Kidney capillary endothelial cell (primary cell): Measurements from ENCODE around the gene CWC27.

Experiments used
- DNase-seq: peaks from one replicate; pipeline ENCODE4 v3.0.0-alpha.2; 2018; ENCODE audit warnings: low spot score

Gene CWC27

DNA sequence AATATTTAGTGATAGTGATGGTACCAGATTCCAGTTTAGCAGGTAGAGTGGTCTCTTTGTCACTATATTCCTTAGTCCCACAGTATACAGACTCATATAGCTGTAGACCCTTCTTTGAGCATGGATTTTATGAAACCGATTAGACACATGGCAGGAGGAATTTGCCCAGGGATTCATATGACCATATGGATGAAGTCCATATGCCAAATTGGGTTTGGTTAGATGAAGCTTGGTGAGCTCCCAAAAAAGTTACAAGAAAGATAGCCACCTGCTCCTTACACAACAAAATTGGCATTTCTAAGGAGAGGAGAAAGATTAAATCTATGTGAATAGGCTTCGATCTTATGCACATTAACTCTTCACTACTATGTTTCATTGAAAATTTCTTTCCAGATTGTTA is 211.4 kb downstream of the CWC27 start:
- DNase-seq, result no peak

DNA sequence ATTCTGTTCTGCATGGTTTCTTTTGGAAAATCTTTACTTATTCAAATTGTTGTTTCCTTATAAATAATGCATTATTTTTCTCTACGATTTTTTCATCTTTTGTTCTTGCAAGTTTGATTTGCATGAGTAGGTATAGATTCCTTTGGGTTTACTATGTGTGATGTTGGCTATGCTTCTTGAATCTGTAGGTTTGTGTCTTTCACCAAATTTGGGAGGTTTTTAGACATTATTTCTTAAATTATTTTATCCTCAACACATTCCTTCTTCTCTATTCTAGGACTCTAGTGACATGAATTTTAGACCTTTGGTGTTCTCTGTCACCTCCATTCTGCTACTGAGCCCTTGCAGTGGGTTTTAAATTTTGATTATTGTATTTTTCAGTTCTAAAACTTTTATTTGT is 219.0 kb downstream of the CWC27 start:
- DNase-seq, result no peak

DNA sequence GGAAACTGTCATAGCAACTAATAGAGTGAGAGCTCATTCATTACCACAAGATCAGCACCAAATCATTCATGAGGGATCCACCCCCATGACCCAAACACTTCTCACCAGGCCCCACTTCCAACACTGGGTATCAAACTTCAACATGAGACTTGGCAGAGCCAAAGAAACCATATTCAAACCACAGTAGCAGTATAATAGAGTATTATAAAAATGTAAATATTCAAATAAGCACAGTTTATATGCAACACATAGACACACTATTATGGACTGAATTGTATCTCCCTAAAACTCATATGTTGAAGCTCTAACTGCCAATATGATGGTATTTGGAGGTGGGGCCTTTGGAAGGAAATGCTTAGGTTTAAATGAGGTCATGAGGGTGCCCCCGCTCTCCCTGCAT is 240.5 kb downstream of the CWC27 start:
- DNase-seq, result no peak

DNA sequence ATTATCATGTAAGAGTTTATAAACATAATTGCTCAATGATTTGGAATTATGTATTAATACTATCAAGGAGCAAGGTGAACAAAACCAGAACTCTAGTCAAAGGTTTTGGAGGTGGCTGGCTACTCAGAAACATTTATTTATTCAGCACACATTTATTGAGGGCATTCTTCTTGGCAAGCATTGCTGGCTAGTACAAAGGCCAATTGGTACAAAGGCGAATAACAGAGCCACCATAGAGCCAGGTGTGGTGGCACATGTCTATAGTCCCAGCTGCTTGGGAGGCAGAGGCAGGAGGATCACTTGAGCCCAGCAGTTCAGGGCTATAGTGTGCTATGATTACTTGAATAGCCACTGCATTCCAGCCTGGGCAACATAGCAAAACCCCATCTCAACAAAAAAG is 242.1 kb downstream of the CWC27 start:
- DNase-seq, result no peak

DNA sequence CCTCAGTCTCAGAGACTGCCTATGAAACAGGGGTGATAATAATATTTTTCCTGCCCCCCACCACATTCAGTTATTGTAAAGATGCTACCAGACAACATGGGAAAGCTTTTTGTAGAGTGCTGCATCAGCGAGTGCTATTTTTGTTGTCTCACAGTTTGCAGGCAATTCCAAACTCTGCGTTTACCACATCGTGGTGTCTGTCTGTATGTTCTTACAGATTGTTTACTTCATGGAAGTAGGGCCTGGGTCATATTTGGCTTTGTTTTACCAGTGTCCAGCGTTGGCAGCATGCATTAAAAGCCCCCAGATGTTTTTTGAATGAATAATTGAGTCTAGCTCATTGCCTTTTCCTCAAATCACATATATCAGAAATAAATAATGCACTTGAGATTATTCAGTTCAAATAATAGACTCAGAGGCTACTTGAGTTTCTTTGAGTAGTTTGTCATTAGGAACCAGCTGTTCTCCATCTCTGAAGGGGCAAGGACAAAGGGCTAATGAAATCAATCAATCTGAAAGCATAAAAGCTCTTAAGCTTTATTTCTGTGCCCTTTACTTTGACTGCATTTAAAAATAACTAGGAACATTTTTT is 243.7 kb downstream of the CWC27 start:
- no peak for DNase-seq

DNA sequence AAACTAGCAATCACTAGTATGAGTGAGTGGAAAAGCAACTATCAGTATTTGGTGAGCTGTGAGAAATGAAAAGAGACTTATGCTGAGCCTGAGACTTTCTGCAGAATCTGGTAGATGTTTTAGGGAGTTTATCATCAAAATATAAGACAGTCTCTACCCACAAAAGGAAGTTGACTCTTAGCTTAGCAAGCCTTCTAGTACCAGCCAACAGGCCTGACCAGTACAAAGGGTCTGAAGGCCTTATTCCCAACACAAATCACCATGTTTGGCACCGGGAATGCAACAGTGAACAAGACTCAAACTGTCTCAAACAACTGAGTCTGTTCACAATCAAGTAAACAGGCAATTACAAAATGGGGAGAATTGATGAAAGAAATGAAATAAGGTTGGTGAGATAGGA is 244.4 kb downstream of the CWC27 start:
- no peak for DNase-seq

DNA sequence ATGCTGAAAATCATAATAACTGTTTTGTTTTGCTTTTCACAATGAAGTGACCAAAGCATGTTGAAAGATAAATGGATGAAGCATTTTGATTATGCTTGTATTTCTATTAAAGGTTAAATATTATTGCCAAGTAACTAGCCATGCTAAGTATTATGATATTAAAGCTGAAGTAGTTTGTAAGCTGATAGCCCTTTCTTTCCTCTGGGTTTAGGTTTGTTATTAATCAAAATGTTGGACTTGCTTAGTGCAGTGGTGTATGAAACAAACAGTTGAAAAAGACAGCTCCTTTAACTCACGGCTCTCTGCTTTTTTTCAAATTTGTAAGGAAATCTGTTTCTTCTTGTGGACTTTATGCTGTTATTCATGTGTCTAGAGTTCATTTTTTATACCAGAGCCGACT is 246.0 kb downstream of the CWC27 start:
- DNase-seq, result no peak

DNA sequence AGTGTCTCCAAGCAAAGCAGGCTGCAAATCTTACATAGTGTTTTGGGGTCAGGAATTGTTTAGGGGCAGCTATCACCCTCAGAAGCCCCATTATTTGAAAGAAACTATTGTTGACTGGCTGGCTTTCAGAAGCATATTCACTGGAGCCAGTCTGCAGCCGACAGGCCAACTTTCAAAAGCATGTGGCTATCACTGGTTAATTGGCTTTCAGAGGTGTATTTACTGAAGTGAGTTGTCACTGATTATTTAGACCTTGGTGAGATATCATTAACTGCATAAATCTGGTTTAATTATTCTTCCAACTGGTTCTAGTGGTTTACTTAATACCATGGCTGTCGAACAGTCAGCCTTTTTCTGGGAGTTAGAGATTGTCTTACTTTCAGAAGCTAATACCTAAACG is 247.0 kb downstream of the CWC27 start:
- no peak for DNase-seq

DNA sequence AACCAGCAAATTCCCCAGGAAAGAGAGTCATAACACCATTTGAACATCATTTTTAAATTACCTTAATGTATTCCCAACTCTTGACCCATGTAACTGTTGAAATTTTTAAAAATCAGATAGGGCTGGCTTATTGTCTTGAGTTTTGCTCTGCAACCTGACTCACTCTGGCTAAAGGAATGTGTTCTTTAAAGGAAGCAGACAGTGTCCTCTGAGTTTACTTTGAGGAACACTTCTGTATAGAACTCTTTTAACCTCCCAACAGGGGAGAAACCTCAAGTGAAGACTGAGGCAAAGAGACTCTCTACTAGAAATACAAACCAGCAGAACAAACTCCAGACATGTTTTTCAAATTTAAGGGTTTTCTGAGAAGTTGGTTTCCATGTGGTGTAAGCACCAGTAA is 248.9 kb downstream of the CWC27 start:
- DNase-seq, result no peak

DNA sequence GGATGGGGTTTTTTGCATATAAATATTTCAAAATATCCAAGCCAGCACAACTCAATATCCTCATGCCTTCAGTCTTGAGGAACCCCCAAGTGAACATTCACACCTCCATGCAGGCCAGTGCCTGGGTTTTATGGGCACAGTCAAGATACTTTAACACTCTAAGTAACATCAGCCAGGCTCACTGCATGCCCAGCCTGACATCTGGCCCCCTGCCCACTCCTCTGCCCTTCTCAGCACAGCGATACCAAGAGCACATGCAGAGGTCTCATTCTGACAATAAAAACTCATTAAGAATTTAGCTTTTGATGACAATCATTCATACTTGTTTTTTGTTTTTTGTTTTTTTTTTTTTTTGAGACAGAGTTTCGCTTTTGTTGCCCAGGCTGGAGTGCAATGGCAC is 250.0 kb downstream of the CWC27 start:
- DNase-seq, result no peak

DNA sequence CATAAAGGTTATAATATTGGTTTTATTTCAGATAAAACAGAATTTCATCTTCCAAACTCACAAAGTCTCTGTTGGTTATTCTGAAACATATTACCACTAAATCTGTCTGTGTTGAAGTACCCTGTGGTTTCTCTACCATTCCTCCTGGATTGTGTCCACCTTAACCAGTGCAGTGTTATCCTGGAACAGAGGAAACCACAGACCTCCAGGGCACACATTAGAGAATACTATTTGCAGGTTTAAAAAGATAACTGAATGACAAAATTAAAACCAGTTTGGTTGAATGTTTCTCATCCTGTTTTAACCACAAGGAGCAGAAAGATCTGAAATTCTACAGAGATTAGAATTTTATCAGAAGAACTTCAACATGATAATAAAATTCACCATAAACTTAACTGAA is 251.8 kb downstream of the CWC27 start:
- no peak for DNase-seq

DNA sequence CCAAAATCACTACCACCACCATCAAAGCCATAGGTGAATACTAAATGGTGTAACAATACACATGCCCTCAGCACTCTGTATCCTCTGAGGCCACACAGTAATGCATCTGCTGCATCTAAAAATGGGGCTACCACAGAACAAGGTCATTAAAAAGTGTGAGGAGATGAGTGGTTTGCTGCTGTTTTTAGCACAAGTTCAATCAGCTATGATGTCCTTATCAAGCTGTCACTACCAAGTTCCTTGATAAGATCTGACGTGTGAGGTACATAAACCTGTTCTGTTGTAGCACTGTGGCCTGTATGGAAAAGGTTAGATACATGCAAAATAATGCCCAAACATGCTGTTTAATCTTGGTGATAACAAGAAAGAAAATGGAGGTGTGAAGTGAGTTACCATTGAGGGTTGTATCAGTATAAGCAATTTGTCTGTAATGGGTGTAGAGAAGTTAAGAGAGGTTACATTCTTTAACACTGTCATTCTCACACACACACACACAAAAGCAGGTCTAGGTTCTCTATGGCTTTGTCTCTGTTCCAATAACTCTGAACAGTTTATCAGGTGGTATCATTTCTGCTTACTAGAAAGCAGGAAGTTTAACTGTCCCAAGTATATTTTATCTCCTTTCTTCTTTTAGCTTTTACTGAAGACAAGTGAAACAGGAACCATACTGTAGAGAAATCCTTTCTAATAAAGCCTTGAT is 252.9 kb downstream of the CWC27 start:
- no peak for DNase-seq

DNA sequence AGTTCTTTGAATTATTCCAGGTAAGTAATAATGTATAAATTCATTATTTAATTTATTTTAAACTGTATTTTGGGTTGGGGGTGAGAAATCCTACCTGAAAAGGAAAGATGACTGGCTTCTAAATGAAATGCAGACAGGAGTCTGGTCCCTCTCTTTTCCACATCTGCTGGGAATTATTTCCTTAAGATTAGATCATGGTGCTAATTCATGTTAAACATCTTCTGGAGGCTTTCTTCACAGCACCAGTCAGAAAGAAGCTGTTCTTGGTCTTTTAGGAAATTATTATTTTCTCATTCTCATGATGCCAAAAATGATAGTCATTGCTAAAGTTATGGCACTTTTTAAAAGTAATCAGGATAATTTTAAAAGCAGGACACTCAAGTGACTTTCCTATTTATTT is 254.2 kb downstream of the CWC27 start:
- DNase-seq, result no peak

DNA sequence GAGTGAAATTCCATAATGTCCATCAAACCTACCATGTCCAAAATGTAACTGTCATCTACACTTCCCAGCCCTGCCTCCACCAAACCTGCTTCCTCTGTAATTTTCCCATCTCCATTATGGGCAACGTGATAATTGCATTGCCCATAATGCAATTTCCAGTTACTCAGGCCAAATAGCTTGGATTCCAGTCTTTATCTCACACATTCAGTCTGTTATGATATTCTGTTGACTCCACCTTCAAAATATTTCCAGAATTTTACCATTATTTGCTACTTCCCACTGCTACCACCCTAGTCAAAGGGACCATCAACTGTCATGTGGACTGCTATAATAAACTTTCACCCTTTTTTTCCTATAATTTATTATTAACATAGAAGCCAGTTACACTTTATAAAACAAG is 256.0 kb downstream of the CWC27 start:
- no peak for DNase-seq

DNA sequence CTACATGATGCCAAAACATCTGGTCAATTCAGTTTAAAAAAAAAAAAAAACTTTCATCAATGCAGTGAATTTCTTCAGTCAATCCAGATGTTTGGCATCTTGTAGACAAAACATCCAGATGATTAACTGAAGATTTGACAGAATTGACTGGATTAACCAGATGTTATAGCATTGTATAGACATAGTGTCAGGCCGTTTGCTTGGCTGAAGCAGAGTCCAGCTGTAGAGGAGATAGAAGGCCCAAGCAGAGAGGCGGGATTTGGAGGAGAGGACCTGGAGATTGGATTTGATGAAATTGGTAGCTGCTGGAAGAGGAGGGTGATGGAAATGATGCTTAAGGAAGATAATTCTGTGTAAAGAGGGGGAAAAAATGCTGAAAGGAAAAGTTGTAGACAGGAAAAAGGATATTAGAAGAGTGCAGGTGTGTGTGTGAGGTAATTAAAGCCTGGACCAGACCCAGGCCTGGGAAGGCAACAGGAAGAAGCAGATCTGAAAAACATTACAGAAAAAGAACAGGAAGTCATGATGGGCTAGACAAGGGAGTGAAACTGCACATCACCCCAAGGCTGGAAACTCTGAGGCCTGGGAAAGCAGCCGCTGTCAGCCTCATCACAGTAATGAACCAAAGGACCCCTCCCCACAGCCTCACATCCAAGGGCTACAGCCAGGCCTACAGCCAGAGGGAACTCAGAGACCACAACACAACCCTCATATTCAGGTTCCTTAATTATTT is 258.3 kb downstream of the CWC27 start:
- no peak for DNase-seq

DNA sequence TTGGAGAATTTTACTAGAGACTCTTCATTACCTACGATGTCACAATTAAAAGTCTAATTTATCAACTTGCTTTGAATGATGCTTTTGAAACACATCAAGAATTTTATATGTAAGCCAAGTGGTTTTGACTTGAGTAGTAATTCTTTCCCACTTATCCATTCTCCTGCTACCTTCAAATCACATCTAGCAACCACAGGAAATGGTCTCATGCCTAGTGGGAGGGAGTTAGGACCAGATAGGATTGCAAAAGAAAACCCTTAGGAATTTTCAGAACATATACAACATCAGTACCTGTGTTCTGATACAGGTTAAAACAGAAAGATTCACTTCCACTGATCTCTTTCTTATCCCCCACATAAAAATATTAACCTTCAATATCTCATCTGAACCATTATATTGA is 260.4 kb downstream of the CWC27 start:
- no peak for DNase-seq

DNA sequence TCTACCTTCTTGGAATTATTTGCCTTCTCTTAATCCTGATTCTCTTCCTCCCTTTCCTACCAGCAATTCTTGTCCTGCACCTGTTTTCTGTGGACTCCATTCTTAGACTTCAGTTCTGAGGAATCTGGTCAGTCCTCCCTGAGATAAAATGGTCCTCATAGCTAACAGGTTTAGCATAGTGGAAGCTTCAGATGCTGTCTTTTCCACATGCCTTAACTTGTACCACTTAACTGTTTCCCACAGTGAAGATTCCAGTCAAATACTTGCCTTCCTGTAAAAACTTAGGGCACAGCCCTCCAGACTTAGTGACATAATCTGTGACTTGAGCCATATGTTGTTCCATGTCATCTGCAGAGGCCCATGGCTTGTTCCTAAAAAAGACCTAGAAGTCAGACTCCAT is 261.3 kb downstream of the CWC27 start:
- DNase-seq, result no peak

DNA sequence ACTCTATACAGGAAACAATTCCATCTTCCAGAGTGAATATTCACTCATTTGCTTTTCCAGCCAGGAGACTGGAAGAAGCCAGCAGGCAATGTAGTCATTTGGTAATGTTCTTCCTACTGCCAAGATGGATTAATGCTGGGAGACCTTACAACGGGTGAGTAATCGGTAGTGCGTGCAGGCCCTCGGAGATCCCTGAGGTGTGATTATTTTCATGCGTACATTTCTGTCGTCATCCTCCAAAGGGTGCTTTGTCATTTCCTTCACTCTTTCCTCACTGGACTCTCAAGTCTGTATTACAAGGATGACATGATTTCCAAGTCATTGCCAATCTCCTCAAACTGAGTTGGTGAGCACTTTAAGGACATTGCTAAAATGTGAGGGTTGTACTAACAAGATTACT is 263.5 kb downstream of the CWC27 start:
- no peak for DNase-seq

DNA sequence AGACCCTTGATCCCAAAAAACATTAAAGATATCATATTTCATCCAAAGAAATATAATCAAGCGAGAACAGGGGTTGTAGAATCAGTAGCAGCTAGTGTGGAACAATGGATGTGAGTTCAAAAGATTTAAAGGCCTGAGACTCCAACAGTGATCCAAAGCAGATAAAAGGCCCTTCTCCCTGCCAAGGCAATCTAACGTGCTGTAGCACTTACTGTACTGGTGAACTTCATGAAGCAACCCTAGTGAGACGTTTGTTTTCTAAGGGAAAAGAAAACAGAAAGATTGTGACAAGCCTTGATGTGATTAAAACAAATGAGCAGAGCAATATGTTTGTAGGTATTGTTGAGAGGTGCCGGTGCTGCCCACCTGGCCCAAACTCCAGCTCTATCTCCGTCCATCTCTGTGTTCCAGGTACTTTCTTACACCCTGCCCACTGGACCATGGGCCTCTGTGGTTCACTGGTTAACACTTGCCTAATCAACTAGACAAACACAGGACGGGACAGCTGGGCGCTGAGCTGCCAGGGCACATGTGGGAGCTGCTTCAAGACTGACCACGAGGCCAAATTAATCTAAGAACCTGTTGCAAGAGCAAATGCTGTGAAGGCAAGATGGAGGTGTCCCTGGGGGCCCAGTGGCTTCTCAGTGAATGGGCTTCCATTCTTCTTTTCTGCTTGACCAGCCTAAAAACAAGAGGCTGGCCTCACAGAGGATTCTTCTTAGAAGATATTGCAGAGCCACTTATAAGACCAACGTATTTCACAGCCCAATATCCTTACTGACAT is 265.5 kb downstream of the CWC27 start:
- DNase-seq, result no peak

DNA sequence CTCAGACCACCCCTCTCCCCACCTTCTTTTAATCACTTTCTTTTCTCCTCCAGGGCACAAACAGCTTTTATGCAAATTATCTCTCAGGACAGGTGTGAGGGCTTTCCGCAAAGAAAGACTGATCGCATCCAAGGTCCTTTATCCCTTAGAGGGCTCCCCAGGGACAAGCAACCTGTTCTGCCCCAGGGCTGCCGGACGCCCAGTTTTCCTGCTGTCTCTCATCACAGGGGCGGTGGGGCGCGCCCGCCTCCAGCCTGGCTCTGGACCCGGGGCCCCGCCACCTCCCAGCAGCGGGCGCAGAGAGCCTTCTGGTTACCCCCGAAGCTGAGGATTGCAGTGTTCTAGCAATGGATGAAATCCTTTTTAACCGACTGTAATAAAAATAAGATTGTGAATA is 266.1 kb downstream of the CWC27 start:
- no peak for DNase-seq

DNA sequence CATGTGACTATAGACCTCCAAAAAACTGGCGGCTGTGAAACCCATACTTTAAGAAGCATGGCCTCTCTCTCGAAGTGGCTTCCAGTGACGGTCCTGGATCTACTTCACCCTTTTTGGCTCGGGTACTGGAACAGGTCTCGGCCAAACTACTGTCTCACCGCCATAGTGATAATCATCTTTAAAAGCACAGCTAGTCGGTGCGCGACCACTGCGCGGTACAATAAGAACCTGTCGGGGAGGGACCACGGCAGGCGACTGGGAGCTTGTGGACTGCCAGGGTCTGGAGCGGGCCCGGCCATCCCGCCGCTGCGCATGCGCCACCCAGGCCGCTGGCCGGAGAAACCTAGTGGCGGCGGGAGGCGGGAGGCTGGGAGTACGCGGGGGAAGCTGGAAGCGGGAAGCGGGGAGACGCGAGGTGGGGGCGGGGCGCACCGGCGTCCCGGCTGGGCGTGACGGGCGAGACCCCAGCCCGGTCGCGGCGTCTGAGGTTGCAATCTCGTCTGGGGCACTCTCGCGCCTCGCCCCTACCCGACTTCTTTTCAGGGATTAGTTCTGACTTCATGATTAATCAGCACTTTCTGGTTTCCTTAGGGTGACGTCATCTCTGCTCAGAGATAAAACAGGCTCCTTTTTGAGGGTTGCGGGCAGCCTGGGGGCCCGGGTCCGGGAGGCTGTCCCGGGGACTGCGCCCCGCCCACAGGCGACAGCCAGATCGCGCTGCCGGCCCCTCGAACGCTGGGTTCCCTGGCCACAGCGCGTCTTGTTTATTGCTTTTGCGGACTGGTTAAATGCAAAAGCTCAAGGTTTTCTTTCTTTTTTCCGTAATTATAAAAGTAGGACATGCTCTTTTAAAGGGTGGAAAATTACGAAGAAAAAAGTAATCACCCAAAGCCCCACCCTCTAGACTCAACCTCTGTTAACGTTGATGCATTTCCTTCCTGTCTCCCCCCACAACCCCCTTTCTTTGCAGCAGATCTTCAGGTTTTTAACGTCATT is 266.8 kb downstream of the CWC27 start:
- peak; percentile 97 for DNase-seq
